HG03159 (cell line): Measurements from ENCODE around the gene PRKCD.
"Not testable (repeated sequence)": the region's sequence is repeated elsewhere in the genome, so short reads cannot be mapped to it uniquely, and the experiment has no call there.

Experiments
- ATAC-seq: cut with Tn5 transposase; IDR thresholded peaks from one replicate; pipeline ENCODE4 v1.9.1; 2021; ENCODE audit warnings: mild to moderate bottlenecking, moderate library complexity; ENCODE audit not compliant: unreplicated experiment

PRKCD gene

GRCh38 chr3:53139906-53140846 is 20.8 kb upstream of the PRKCD start:
- ATAC-seq, result no peak

GRCh38 chr3:53140847-53141845 is 19.9 kb upstream of the PRKCD start:
- no peak for ATAC-seq

DNA sequence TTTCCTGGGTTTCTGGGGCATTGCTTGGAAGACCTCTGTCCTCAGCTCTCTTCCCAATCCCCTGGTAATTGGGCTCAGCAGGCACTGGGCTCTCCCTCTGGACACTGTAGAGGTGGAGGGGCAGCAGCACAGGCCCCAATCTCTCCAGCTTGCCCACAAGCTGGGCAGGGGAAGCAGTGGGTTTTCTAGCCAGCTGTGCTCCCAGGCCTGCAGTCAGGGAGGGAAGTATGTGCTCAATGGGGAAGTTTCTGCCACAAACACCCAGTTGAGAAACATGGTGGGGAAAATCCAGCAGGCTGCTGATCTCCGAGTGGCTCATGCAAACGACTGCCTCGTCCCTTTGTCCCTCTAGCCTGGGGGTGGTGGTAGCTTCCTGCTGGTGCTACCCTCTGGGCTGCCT is 18.0 kb upstream of the PRKCD start:
- no peak for ATAC-seq

DNA sequence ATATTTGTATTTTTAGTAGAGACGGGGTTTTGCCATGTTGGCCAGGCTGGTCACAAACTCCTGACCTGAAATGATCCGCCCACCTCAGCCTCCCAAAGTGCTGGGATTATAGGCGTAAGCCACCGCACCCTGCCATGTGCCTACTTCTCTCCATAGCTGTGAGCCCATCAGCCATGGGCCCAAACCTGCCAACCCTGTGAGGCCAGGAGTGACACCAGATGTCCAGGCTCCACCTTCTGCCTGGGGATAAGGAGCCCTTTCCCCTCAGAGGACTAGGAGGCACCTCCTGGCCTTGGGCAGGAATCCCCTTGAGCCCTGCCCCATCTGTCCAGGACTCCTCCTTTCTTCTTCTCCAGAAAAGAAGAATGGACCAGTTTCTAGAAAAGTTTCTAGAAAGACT is 16.6 kb upstream of the PRKCD start:
- no peak for ATAC-seq

GRCh38 chr3:53144862-53145712 is 15.9 kb upstream of the PRKCD start:
- ATAC-seq, result no peak

GRCh38 chr3:53145713-53146080 is 15.3 kb upstream of the PRKCD start:
- no peak for ATAC-seq

GRCh38 chr3:53146319-53146891 is 14.6 kb upstream of the PRKCD start:
- no peak for ATAC-seq

DNA sequence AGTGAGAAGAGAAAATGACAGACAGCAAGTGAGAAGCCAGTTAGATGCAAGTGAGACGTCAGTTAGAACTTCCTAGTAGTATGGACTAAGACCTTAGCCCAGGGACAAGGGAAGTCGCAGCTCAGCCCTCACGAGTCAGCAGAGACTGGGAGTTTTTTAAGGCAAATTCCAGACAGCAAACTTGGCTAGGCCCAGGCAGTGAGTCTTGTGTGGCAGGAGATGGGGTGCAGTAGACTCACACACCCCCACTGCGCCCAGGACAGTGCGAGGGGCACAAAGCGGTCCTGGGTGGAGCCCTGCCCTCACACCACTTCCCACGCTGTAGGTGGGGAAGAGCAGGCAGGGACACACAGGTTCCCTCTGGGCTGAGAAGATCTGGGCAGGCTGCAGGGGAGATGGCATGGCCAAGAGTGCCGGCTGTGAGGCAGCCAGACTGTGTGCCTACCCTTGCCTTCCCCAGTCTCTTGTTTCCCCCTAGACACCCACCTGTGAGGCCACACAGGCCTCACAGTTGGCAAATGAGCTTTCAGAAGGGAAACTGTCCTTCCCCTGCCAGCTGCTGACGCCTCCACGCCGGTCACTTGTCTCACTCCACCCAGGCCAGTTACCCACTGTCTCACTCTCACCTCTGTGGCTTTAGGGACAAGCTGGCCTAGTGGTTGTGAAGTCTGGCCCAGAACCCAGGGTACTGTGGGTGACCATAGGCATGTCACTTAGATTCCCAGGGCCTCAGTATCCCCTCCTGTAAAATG is 13.7 kb upstream of the PRKCD start:
- ATAC-seq, result no peak

DNA sequence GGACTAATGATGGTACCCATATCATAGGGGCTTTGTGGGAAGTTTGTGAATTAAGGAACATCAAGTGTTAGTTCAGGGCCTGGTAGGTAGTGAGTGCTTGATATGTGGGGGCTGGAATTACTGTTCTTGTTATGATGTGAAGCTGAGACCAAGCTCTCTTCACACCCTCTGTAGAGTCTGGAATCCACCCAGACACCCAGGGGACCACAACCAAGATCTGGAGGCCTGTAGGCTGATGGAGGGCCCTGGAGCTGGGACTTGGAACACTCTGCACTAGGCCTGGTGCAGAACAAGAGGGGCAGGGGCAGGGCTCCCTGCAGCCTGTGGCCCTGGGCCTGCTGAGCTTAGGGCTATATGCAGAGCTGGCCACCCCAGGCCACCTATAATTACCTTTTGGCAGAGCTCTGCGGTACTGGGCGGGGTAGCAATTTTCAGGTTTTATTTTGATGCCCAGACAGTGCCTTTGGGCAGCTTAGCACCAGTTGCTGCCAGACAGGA is 13.1 kb upstream of the PRKCD start:
- ATAC-seq, result no peak

DNA sequence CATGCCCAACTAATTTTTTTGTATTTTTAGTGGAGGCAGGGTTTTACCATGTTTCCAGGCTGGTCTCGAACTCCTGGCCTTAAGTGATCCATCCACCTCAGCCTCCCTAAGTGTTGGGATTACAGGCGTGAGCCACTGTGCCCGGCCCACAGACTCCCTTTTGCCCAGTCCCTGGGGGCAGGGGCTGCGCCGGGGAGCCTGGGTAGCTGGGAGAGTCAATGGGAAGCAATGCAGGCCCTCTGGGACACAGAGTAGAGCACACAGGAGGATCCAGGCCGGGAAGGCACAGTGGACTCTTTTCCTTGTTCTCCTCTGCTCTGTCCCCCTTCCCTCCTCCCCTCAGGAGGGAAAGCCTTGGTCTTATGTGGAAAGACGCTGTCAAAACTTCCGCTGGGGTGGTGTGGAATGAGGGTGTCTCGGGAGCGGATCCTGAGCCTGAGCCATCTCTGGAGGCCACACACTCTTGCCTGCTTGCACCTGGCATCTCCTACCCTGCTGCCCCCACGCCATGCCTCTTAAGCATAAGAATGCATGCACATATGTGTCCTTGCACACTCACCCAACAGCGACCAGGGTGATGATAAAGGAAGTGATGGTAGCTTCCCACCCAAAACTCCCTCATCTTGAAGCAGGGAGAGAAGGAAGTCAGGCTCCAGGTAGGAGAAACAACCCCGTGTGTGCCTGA is 11.9 kb upstream of the PRKCD start:
- ATAC-seq, result no peak

GRCh38 chr3:53149699-53150098 is 11.3 kb upstream of the PRKCD start:
- no peak for ATAC-seq

DNA sequence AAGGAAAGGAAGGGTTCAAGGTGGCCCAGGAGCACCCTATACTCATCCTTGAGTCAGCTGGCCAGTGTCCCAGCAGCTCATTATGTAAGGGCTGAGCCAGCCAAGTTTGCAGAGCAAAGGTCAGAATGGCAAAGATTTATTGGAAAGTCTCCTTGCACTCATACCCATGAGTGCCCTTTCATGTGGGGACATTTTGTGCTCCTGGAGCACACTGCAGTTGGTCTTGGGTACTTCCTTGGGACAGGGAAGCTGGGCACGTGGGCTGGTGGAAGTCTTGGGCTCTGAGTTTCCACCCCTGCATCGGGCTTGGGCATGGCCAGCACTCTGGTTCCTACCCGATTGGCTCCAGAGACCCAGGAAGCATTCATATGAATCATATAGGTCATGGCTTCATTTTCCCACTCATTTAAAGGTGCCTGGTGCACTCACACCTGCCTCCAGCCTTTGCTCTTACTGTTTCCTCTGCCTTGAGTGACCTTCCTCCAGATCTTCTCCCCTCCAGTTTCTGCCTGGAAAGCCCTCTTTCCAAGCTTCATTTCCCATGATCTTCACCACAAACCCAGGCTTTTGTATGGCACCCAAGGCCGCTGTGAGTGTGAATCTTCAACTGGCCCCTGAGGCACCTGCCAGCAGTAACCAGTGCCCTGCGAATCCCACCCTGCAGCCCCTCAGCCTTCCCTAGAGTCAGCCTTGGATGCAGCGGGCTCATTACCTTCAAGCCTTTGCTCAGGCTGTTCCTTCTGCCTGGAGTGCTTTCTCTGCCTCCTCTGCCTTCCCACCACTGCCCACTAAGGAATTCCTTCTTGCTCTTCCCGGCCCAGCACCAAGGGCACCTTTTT is 10.5 kb upstream of the PRKCD start:
- ATAC-seq, result no peak

DNA sequence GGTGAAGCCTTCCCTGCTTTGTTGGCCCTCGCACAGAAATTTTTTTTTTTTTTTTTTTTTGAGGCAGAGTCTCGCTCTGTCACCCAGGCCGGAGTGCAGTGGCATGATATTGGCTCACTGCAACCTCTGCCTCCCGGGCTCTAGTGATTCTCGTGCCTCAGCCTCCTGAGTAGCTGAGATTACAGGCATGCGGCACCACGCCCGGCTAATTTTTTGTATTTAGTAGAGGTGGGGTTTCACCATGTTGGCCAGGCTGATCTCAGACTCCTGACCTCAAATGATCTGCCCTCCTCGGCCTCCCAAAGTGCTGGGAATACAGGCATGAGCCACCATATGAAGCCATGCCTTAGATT is 9.9 kb upstream of the PRKCD start:
- ATAC-seq, result not testable (repeated sequence)

GRCh38 chr3:53151465-53151864 is 9.5 kb upstream of the PRKCD start:
- ATAC-seq, result no peak

DNA sequence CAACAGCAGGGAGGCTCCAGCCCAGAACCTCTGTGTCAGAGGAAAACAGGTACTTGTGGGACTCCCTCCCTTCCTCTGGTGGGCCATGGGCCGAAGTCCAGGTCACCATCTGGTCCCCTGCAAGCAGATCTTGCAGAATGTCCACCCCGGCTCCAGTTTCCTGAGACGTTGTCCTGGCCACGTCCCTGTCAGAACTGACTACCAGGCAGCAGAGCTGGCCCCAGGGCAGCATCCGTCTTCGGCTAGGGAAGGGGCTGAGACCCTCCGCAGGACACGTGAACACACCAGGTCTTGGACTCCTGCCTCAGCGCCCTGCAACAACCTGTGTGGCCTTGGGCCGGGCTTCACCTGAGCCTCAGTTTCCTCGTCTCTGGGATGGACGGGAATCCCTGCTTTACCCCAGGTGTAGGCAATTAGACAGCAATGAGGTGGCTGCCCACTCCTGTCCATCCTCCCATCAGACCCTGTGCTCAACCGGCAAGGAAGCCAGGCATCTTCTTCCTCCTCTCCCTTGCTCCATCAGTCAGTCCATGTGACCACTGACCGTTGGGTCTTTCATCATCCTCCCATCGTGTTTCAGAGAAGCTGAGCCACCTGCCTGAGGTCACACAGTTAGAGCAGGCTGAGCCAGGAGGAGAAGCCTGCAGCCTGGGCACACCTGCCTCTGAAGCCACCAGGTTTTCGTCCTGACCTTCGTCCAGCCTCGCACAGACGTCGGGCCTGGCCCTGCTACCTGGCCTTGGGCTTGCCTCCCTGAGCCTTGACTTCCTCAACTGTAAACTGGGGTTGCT is 8.9 kb upstream of the PRKCD start:
- ATAC-seq, result no peak

DNA sequence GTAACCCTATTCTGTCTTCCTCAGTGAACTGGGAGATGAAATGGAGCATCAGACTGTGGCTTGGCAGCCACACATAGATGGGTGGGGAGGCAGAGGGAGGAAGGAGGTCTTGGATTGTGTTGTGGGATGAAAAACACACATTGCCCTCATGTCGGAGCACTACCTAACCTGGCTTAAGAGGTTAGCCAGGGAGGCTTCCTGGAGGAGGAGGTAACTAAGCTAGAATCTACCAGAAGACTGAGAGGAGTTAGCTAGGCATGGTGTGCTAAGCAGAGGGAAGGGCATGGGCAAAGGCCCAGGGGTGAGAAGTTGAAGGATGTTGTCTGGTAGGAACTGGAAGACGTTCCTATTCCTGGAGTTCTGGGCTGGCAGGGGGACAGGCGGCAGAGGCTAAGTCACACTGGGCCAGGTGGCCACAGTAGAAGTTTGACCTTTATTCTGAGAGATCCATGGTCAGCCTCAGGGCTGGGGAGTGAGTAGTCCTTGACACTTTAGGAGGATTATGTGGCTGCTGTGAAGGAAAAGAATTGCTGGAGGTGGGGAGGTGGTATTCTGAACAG is 7.7 kb upstream of the PRKCD start:
- no peak for ATAC-seq

GRCh38 chr3:53153980-53154379 is 7.0 kb upstream of the PRKCD start:
- no peak for ATAC-seq
